SU-DHL-6 (cell line): ENCODE results near the gene KLHL1.

Source experiments
- EZH2phosphoT487 ChIP-seq: fragments of 200-600 bp; sonication (generic), shearing (Covaris generic); conservative IDR thresholded peaks from 2 replicates; pipeline ENCODE4 v1.6.1; 2018; ENCODE audit warnings: mild to moderate bottlenecking, antibody characterized with exemption, low read length, moderate library complexity, mixed read lengths
- TF ChIP-seq, protein P1 (sequence below): fragments of 200-600 bp; sonication (generic); IDR thresholded peaks from one replicate; pipeline ENCODE4 v1.5.1; 2017; ENCODE audit warnings: antibody characterized with exemption, mild to moderate bottlenecking, low read length, moderate library complexity; ENCODE audit not compliant: insufficient read depth, poor library complexity, severe bottlenecking

GRCh38 chr13:70104481-70104880 lies 3.8 kb downstream of the KLHL1 start:
- TF ChIP-seq, protein P1, sequence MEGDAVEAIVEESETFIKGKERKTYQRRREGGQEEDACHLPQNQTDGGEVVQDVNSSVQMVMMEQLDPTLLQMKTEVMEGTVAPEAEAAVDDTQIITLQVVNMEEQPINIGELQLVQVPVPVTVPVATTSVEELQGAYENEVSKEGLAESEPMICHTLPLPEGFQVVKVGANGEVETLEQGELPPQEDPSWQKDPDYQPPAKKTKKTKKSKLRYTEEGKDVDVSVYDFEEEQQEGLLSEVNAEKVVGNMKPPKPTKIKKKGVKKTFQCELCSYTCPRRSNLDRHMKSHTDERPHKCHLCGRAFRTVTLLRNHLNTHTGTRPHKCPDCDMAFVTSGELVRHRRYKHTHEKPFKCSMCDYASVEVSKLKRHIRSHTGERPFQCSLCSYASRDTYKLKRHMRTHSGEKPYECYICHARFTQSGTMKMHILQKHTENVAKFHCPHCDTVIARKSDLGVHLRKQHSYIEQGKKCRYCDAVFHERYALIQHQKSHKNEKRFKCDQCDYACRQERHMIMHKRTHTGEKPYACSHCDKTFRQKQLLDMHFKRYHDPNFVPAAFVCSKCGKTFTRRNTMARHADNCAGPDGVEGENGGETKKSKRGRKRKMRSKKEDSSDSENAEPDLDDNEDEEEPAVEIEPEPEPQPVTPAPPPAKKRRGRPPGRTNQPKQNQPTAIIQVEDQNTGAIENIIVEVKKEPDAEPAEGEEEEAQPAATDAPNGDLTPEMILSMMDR: no peak
- TF ChIP-seq EZH2phosphoT487: no peak
